HepG2 (cell line): ENCODE data around the gene OR11G2.

ENCODE experiments used
- CREM ChIP-seq, 2 experiments: sonication (generic) in 1 of 2; formaldehyde crosslinking in 1 of 2; IDR thresholded peaks; 2 replicates each; pipeline versions ENCODE4 v1.4.0 to v1.6.1; 2016 to 2020; ENCODE audit warnings: antibody characterized with exemption in 1 of 2, mild to moderate bottlenecking in 1 of 2, missing genetic modification reagents in 1 of 2
- TAF1 ChIP-seq: sonication (generic); formaldehyde crosslinking; IDR thresholded peaks from 2 replicates; pipeline ENCODE4 v1.4.0; 2020; ENCODE audit warnings: missing genetic modification reagents

DNA sequence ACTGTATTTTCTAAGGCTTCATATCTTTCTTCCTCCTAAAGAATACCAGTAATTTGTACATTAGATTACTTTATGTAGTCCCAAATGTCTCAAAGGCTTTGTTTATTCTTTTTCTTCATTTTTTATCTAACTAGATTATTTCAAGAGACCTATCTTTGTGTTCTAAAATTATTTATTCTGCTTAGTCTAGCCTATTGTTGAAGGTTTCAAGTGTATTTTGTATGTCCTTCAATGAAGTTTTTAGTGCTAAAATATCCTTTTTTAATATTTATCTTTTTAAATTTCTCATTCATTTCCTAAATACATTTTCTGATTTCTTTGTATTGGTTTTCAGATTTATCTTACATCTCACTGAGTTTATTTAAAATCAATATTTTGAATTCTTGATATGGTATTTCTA, 26.2 kb upstream of the OR11G2 start:
- TF ChIP-seq TAF1 (CRISPR knock-in tag) (no peak), CREM (IDR thresholded peaks at IDR 0.05) (no peak), CREM (CRISPR knock-in tag; IDR thresholded peaks at IDR 0.05) (no peak)
